NCI-H146 (cell line): ENCODE measurements around the gene TNFRSF21.
"Not testable (repeated sequence)": the region's sequence is repeated elsewhere in the genome, so short reads cannot be mapped to it uniquely, and the experiment has no call there.

ENCODE experiments used
- DNase-seq: peaks from one replicate; lab custom pipeline; 2025; lab: John Stamatoyannopoulos, UW

TNFRSF21 gene

DNA sequence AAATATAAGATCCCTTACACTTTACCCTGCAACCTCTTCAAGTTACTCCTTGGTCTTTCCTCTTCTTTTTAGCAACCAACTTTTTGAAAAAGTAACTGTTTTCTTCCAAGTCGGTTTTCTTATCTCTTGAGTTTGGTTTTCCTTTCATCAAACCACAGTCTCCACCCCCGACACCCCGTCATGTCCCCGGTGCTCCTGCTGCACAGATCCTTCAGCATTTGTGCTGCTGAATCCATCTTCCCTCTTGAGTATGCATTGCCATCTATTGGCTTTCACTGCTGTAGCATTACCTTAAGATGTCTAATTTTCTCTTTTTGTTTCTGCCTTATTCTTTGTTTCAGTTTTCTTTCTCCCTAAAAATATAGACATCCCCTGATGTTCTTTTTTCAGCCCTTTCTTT lies 11.9 kb upstream of the TNFRSF21 start:
- DNase-seq, result no peak

- no peak for DNase-seq
Measured at GRCh38 chr6:47319867-47320266, 10.2 kb upstream of the TNFRSF21 start.

DNA sequence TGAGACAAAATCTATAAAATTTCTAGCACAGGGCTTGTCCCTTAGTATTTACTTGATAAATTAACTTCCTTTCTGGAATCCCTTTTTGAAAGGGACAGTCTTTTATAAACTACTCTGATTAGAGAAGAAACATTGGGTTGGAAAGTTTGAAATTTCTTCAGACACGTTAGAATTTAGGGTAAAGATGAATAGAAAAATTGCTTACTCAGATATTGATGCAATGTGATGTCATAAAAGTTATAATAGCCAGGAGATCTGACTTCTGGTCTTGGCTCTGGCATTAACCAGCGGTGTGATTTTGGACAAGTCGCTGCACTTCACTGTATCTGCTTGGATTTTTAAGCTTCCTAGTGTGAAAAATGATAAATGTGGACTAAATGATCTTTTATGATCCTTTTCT lies 9.7 kb upstream of the TNFRSF21 start:
- DNase-seq, result no peak

DNA sequence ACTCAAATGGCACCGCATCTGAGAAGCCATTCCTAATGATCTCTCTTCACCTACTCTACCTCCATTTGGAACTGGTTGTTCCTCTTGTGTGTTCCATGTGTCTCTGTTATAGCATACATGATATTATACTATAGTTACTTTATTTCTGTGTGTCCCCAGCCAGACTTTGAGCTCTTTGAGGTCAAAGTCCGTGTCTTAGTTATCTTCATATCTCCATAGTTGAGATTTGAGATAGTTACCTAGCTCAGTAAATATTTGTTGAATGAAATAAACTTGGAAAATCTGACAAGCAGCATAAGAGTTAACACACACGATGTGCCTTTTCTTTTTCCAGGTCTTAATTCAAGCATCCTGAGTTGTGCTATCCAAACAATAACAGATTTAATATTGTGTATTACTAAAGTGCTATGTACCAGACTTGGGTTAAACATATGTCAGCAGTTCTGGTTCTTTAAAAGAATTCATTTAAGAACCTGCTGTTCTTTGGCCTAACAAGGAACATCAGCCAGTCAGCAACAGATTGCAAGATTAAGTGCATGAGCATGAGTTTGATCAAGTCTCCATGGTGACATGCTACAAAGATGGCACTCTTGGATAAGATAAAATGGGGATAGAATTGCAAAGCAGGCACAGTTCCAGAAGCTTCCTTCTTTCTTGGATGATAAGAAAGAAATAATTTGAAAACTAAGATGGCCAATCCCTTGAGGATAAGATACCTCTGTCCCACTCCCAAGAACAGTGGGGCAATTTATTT lies 8.7 kb upstream of the TNFRSF21 start:
- DNase-seq, result no peak

DNA sequence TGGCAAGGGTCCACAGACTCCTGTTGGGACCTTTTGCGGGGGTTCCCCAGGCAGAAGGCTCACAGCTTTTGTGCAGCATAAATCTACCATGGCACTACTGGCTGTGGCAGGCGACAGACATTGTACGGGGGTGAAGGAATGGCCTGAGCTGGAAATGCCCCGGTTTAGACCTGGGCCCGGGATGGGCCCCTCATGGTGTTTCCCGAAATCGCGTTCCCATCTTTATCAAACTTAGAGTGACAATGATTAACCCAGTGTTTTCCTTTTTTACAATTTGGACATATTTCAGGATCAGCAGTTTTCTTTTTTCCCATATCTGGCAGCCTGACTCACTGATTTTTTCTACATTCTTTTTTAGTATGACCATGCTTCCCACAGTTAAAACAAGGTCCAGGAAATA lies 5.5 kb upstream of the TNFRSF21 start:
- DNase-seq, result not testable (repeated sequence)

- DNase-seq, result no peak
Measured at GRCh38 chr6:47310131-47310480, 401 bp upstream of the TNFRSF21 start.

DNA sequence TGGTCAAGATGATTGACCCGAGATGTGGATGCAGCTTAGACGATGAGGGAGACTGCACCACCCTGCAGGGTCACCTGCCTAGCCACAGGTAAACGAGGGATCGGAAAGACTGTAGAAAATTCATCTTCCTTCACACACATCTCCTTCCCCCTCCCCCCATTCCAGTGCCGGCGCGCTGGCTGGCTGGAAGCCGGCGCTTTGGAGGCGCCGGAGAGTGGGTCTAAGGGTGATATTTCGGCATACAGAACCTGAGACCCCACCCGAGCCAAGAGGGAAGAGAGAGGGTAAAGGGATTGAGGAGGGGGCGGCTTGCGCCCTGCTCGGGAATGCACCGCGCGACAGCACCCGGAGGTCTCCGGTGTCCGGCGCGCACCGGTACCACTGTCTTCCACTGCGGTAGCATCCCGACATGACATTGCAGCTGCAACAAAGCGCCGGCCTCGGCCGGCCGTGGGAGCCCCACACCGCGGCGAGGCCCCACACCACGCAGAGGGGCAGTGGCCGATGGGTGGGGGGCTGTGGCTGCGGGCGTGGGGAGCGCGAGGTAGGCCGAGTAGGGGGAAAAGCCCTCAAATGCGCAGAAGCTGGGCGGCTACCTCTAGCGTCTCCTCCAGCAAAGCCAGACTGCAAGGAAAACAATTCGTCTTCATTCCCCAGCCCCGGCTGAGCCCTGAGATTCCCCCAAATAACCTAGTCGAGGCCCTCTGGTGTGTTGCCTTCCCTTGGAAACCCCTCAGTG lies 984 bp downstream of the TNFRSF21 start:
- peak; percentile 49 for DNase-seq

DNA sequence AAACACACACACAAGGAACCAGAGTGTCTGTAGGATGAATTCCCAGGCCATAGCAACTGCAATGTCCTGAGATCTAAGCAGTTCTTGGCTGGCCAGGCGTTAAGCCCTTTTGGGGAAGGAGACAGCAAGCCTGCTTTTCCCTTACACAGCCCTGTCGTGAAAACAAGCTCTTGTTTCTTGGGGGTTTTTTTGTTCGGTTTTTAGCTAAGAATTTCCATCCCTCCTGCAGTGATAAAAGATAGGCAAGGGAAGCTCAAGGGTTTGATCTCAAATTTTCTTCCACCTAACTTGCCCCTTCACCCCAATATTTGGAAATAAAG lies 1.5 kb downstream of the TNFRSF21 start:
- DNase-seq, result no peak

- DNase-seq, result no peak
Measured at GRCh38 chr6:47307362-47308197, 2.1 kb downstream of the TNFRSF21 start.

GRCh38 chr6:47306887-47307286 lies 2.8 kb downstream of the TNFRSF21 start:
- DNase-seq, result no peak

DNA sequence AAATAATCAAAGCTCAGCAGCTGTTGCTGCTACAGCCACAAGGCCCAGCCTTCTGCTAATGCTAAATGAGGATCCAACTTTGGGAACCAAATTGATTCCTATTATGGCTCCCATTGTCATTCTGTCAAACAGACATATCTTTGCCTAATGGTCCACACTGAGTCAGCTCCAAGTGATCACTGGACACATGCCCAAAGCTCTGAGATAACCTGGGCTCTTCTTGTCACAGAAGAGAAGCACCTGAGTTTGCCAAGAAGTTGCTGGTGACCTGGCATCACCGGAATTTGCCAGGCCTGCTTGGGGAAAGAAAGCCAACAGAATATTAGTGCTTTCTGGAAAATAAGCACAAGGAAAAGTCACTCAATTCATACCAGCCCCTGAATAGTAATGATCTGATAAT lies 5.8 kb downstream of the TNFRSF21 start:
- peak; percentile 8 for DNase-seq

DNA sequence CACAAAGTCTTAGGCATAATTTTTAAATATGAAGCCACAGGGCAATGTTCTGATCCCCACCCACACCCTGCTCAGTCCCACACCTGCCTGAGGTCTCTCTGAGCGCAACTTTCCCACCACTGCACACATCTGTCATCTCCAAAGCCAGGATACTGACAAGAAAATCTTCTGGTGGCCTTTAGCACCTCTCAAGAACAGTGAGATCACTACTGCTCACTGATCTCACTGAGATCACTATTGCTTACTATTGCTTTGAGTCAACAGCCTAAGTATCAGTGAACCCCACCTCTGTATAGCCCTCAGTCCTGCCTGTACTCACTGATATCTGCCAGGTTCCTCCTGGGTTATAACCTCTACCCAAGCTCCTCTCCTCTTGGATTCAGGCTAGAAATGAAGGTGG lies 6.4 kb downstream of the TNFRSF21 start:
- DNase-seq, result no peak

DNA sequence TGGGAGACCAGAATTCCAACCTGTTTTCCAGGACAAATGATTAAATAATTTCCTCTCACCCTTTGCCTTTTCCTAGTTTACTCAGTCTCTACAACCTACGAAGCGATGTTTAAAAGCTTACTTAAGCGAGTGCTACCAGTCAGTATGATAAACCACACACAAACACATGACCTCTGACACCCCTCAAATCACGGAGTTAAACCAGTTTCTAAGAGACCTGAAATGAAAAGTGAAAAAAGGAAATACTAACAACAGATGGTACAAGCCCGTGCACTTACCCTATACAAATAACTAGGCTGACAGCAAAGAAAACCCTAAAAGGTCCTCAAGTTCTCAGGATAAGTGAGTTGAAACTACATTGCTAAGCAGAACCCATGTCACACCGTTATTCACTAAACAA lies 7.7 kb downstream of the TNFRSF21 start:
- DNase-seq, result no peak

GRCh38 chr6:47301441-47301840 lies 8.3 kb downstream of the TNFRSF21 start:
- DNase-seq, result no peak

DNA sequence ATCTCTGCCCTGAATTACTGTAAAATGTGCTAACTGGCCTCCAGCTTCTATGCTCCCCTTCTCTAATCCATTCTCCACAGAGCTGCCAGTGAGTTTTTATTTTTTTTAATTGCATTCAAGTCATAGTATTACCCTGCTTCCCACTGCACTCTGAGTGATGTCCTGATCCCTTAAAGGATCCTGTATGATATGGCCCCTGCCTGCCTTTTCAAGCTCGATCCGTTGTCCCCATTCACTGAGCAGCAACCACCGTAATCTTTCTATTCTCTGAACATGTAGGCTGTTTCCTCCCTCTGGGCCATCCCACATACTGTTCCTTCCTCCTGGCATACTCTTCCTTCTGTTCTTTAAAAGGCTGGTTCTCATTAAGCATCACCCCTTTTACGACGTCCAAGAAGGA lies 9.3 kb downstream of the TNFRSF21 start:
- DNase-seq, result no peak

DNA sequence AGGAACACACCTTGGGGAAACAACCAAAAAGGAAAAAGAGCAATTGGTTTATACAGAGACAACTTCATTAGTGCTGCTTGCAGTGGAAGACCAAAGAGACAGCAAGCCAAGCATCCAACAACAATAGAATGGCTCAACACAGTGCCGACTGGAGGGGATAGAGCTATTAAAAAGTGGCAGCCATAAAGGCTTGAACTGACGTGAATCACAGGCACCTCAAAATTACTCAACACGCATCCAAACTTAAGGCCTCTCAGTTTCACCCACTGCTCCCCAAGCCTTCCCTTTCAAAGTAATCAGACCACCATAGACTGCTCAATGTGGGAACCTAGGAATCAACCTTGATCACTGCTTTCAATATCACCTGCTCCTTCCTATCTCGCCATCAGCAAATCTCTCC lies 9.7 kb downstream of the TNFRSF21 start:
- no peak for DNase-seq

DNA sequence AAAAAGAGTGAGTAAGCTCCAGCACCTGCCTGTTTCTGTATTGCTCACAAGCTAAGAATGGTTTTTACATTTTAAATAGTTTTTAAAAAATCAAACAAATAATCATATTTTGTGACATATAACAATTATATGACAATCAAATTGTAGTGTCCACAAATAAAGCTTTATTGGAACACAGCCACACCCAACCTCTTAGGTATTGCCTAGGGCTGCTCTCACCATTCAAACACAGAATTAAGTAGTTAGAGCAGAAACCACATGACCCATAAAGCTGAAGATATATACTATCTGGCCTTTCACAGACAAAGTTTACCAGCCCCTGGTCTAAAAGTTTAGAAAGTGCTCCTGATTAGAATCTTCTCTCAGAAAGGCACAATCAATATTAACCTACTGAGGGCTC lies 11.2 kb downstream of the TNFRSF21 start:
- DNase-seq, result no peak

GRCh38 chr6:47294990-47295389 lies 14.7 kb downstream of the TNFRSF21 start:
- no peak for DNase-seq

- no peak for DNase-seq
Measured at GRCh38 chr6:47292944-47293343, 16.8 kb downstream of the TNFRSF21 start.

DNA sequence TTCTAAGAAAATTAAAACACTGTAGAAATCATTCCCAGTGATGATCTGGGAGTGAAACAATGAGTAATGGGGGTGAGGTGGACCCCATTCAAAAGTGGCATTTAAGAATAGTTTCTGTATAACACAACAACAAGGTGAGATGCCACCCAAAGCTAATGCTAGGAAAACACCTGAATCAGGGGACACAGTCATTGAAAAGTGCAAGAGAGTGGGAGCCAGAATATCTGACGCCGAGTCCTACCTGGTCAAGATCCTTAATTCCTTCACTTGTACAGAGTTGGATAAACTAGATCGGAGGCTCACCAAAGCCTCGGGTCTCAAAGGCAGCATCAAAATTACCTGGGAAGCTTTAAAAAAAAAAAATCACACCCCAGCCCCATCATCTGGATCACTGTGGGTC lies 17.7 kb downstream of the TNFRSF21 start:
- DNase-seq, result no peak

GRCh38 chr6:47290124-47290834 lies 19.4 kb downstream of the TNFRSF21 start:
- DNase-seq, result no peak
